ENCODE results near the gene OTULIN. TPM values are rescaled to one million over a fixed set of nuclear protein-coding genes. Genes with fewer than 3 reads are reported as not detected.

OTULIN gene
- total RNA-seq, 4 donors from 2014 or later, result 44.8 to 155 (median 62.5) TPM

DNA sequence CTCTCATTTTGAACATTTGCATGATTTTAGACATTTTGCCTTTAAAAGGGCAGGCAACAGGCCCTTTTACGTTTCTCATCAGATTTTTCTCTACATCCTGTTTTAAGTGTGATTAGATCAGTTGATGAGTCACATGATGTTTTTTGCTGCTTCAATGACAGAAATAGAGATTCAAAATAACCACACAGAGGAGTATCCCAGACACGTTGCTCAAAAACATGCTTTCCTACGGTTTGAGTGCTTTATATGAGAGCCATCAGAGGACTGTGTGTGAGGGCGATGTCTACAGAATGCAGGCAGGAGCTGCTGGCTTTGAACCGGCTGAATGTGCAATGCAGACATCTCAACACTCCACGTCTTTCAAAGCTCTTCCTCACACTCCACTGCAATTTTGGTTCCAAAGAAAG is 42.1 kb downstream of the OTULIN start:
- WGBS, result 20% methylated on average over 6 of the region's 6 CpGs
- Histone ChIP-seq H3K27me3 (no peaks in the 10 kb centered on the region), H3K4me1 (peaks cover 36% of the 10 kb centered on the region), H3K27ac (no peak overlapping the region), H3K4me3 (no peak overlapping the region), H3K36me3 (peaks cover 33% of the 10 kb centered on the region), H3K9me3 (no peaks in the 10 kb centered on the region)
- DNase-seq (ENCODE audit: low spot score in 2 of 2), result no peak
- TF ChIP-seq POLR2AphosphoS5 (IDR thresholded peaks at IDR 0.05), result no peak

GRCh38 chr5:14707811-14708390 is 43.4 kb downstream of the OTULIN start:
- DNase-seq (ENCODE audit: low spot score in 2 of 2), result no peak
- WGBS, result 83% methylated on average over 9 of the region's 9 CpGs
- Histone ChIP-seq H3K27ac (no peak overlapping the region), H3K36me3 (peaks cover 46% of the 10 kb centered on the region), H3K4me3 (no peak overlapping the region), H3K27me3 (no peaks in the 10 kb centered on the region), H3K4me1 (peaks cover 24% of the 10 kb centered on the region), H3K9me3 (no peaks in the 10 kb centered on the region)
- TF ChIP-seq EP300 (IDR thresholded peaks at IDR 0.05) (no peak), POLR2A (IDR thresholded peaks at IDR 0.05) (no peak), POLR2AphosphoS5 (IDR thresholded peaks at IDR 0.05) (no peak)
- TF ChIP-seq, protein P1, sequence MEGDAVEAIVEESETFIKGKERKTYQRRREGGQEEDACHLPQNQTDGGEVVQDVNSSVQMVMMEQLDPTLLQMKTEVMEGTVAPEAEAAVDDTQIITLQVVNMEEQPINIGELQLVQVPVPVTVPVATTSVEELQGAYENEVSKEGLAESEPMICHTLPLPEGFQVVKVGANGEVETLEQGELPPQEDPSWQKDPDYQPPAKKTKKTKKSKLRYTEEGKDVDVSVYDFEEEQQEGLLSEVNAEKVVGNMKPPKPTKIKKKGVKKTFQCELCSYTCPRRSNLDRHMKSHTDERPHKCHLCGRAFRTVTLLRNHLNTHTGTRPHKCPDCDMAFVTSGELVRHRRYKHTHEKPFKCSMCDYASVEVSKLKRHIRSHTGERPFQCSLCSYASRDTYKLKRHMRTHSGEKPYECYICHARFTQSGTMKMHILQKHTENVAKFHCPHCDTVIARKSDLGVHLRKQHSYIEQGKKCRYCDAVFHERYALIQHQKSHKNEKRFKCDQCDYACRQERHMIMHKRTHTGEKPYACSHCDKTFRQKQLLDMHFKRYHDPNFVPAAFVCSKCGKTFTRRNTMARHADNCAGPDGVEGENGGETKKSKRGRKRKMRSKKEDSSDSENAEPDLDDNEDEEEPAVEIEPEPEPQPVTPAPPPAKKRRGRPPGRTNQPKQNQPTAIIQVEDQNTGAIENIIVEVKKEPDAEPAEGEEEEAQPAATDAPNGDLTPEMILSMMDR (IDR thresholded peaks at IDR 0.05), result no peak

- no peaks in the 10 kb centered on the region for H3K9me3 ChIP-seq
- DNase-seq (ENCODE audit: low spot score in 2 of 2), result no peak
- 94% methylated on average over 5 of the region's 5 CpGs for WGBS
- H3K4me1 ChIP-seq, result peaks cover 19% of the 10 kb centered on the region
- H3K27me3 ChIP-seq, result no peaks in the 10 kb centered on the region
- no peak for TF ChIP-seq POLR2A (IDR thresholded peaks at IDR 0.05)
- no peak for TF ChIP-seq POLR2AphosphoS5 (IDR thresholded peaks at IDR 0.05)
- TF ChIP-seq, protein P1 (IDR thresholded peaks at IDR 0.05), result no peak
- TF ChIP-seq EP300 (IDR thresholded peaks at IDR 0.05), result no peak
- peaks cover 52% of the 10 kb centered on the region for H3K36me3 ChIP-seq
- no peak overlapping the region for H3K27ac ChIP-seq
- no peak overlapping the region for H3K4me3 ChIP-seq
These were observed 44.0 kb downstream of the OTULIN start for GRCh38 chr5:14708551-14708950.

GRCh38 chr5:14710313-14710994 is 45.9 kb downstream of the OTULIN start:
- Histone ChIP-seq H3K27ac (no peak overlapping the region), H3K9me3 (no peaks in the 10 kb centered on the region), H3K27me3 (no peaks in the 10 kb centered on the region), H3K4me1 (peaks cover 17% of the 10 kb centered on the region), H3K4me3 (no peak overlapping the region), H3K36me3 (peaks cover 68% of the 10 kb centered on the region)
- DNase-seq (ENCODE audit: low spot score in 2 of 2), result no peak
- whole genome bisulfite sequencing, result 89% methylated on average over 28 of the region's 28 CpGs
- TF ChIP-seq, protein P1 (IDR thresholded peaks at IDR 0.05), result no peak
- no peak for TF ChIP-seq POLR2AphosphoS5 (IDR thresholded peaks at IDR 0.05)

GRCh38 chr5:14712131-14712530 is 47.6 kb downstream of the OTULIN start:
- no peak for DNase-seq (ENCODE audit: low spot score in 2 of 2)
- Histone ChIP-seq H3K4me1 (peaks cover 2% of the 10 kb centered on the region), H3K27ac (no peak overlapping the region), H3K27me3 (no peaks in the 10 kb centered on the region), H3K36me3 (peaks cover 72% of the 10 kb centered on the region), H3K9me3 (no peaks in the 10 kb centered on the region), H3K4me3 (no peak overlapping the region)
- WGBS, result 89% methylated on average over 11 of the region's 11 CpGs
- TF ChIP-seq, protein P1 (IDR thresholded peaks at IDR 0.05), result no peak
- TF ChIP-seq POLR2A (IDR thresholded peaks at IDR 0.05), result no peak
- no peak for TF ChIP-seq POLR2AphosphoS5 (IDR thresholded peaks at IDR 0.05)
- TF ChIP-seq EP300 (IDR thresholded peaks at IDR 0.05), result no peak
